ENCODE results near the gene CNTNAP3B.
"Not testable (repeated sequence)": the region's sequence is repeated elsewhere in the genome, so short reads cannot be mapped to it uniquely, and the experiment has no call there.

DNA sequence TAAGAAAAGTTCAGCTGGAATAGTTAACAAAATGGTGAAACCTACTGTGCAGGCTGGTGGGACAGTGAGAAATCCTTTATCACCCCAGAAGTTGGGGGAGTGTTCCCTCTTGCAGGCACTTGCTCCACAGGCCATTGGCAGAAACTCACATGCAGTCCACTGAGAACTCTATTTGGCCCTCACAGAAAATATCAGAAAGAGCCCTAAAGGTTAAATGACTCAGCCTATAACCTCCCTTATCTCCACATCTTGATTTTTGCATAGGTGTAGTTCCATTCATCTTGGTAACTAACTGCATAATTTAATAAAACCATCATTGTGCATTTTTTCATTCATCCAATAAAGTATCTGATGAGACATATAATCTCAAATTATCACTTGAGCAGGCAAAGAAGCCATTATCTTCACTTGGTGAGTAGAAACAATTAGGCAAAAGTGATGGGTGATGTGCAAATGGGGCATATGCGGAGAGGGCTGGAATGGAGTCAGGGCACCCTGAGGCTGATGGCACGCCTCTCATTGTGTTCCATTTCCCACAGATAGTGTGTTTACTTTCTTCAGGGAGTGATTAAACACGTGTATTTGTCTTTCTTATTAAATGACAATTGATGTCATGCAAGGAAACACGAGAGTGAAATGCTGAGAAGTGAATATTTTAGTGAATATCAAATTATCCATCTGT, 45.2 kb downstream of the CNTNAP3B start:
- TF ChIP-seq, protein P1, sequence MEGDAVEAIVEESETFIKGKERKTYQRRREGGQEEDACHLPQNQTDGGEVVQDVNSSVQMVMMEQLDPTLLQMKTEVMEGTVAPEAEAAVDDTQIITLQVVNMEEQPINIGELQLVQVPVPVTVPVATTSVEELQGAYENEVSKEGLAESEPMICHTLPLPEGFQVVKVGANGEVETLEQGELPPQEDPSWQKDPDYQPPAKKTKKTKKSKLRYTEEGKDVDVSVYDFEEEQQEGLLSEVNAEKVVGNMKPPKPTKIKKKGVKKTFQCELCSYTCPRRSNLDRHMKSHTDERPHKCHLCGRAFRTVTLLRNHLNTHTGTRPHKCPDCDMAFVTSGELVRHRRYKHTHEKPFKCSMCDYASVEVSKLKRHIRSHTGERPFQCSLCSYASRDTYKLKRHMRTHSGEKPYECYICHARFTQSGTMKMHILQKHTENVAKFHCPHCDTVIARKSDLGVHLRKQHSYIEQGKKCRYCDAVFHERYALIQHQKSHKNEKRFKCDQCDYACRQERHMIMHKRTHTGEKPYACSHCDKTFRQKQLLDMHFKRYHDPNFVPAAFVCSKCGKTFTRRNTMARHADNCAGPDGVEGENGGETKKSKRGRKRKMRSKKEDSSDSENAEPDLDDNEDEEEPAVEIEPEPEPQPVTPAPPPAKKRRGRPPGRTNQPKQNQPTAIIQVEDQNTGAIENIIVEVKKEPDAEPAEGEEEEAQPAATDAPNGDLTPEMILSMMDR (conservative IDR thresholded peaks at IDR 0.05; ENCODE audit: low read length): not testable (repeated sequence)
- not testable (repeated sequence) for TF ChIP-seq EZH2phosphoT487 (IDR thresholded peaks at IDR 0.05; ENCODE audit: borderline replicate concordance)

All from Loucy (cell line).